GM21447 (cell line): ENCODE measurements around the gene ANGEL2.
A peak's percentile ranks its signal among the peaks of the same experiment; 100 is the strongest.
"Not testable (repeated sequence)": the region's sequence is repeated elsewhere in the genome, so short reads cannot be mapped to it uniquely, and the experiment has no call there.

Experiments
- ATAC-seq: cut with Tn5 transposase; IDR thresholded peaks from one replicate; pipeline ENCODE4 v1.9.1; 2021; ENCODE audit not compliant: unreplicated experiment

Gene ANGEL2

DNA sequence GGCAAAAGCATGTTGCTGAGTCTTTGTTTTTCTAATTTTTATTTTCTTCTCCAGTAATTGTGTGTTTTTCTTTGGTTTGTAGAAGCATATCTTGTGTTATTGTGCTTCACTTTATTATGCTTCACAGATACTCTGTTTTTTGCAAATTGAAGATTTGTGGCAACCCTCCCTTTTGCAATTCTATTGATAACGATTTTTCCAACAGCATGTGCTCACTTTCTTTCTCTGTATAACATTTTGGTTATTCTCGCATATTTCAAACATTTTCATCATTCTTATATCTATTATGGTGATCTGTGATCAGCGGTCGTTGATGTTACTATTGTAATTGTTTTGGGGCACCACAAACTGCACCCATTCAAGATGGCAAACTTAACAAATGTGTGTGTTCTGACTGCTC is 3.8 kb upstream of the ANGEL2 start:
- ATAC-seq = no peak

DNA sequence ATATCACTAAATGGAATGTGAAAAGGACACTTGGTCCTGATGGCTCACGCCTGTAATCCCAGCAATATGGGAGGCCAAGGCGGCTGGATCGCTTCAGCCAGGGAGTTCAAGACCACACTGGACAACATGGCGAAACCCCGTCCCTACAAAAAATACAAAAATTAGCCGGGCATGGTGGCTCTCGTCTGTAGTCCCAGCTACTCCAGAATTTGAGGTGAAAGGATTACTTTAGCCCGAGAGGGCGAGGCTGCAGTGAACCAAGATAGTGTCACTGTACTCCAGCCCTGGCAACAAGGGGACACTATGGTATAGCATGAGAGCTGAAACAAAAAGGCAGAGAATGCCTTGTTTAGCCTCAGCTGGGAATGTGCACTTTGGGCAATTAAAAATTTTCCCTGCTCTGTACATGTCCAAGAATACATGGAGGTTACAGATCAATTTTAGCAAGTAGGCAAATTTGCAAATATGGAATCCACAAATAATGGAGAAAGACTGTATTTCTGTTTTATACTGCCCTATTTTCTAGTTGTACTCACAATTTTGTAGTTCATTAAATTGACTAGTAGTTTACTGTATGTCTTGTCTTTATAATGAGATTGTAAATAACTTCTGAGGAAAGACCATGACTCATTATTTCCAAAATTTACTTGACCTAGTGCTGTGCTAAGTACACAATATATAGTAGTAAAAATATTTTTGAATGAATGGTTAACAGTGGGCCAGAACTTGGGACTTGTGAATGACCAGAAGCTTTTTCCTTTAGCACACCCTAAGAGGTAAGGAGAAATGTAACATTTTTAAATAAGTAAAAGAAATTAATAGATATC is 2.0 kb upstream of the ANGEL2 start:
- ATAC-seq = no peak

GRCh38 chr1:213014642-213015041 is 1.0 kb downstream of the ANGEL2 start:
- ATAC-seq = no peak

- ATAC-seq = peak; percentile 91
Observed at GRCh38 chr1:213008564-213008963, 7.1 kb downstream of the ANGEL2 start.

GRCh38 chr1:213003256-213003655 is 12.4 kb downstream of the ANGEL2 start:
- peak; percentile 77 for ATAC-seq

- no peak for ATAC-seq
Observed at GRCh38 chr1:212994926-212995325, 20.7 kb downstream of the ANGEL2 start.

GRCh38 chr1:212993960-212994359 is 21.7 kb downstream of the ANGEL2 start:
- ATAC-seq = not testable (repeated sequence)

GRCh38 chr1:212990276-212990675 is 25.4 kb downstream of the ANGEL2 start:
- ATAC-seq = no peak

- ATAC-seq = no peak
Observed at GRCh38 chr1:212987702-212988322, 27.9 kb downstream of the ANGEL2 start.

GRCh38 chr1:212986551-212986950 is 29.1 kb downstream of the ANGEL2 start:
- no peak for ATAC-seq

- ATAC-seq = no peak
Observed at GRCh38 chr1:212984522-212985291, 31.0 kb downstream of the ANGEL2 start.

- no peak for ATAC-seq
Observed at GRCh38 chr1:212983482-212983881, 32.2 kb downstream of the ANGEL2 start.

DNA sequence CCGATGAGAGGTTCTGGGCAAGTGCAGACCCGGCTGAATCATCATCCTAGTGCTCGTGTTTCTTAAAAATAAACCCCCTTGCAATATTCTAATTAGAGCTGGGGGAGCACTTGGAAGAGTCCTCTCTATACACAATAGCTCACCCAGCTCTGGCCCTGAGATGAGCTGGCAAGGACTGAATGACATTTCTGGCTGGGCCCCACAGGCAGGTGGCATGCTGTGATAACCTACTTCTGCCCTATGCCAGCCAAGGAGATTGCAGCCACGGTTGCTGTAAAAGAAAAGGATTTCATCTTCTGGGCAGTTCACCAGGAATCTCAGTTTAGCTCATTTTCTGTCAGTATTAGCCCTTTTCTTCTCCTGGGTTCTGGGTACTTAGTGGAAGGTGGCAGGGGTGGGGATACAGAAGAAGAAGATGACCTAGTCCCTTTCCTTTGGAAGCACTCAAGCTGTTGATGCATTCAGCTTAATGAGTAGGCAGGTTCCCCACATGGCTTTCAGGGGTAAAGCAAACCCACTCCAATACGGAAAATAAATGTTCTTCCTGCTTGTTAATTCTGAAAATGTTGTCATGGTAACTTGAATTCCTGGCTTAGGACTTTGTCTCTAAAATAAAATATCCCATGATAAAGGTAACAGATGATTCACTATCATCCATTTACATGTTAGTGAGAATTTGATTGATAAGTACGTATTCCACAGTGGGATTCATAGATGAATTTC is 33.1 kb downstream of the ANGEL2 start:
- ATAC-seq = no peak

GRCh38 chr1:212981571-212982328 is 33.9 kb downstream of the ANGEL2 start:
- peak; percentile 62 for ATAC-seq

GRCh38 chr1:212981025-212981495 is 34.6 kb downstream of the ANGEL2 start:
- no peak for ATAC-seq

DNA sequence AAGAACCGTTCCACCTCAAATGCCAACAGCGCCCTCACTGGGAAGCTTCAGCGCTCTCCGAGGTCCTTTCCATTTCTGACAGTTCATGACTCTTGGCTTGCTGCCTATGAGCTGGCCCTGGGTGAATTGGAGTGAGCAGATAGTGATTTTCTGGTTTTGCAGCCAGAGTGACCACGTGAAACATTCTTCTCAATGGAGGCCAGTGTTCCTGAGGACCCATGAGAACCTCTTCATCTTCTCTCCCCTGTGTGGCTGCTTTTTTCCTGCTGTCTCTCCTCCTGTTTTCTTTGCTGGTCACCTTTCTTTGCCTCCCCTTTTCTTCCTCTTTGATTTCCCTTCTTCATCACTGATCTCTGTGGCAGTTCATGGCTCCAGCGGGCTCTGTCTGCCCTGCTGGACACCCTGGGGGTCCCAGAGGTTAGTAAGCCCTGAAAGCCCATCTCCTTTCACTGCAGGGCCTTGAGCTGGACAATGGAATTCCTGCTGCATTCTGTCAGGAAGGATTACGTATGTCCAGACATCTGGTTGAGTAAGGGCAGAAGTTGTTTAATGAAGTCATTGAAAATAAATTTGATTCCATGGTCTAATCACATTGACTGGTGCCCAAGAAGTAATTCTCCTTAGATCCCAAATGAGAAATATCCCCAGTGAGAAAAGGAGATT is 35.4 kb downstream of the ANGEL2 start:
- no peak for ATAC-seq

- ATAC-seq = peak; percentile 74
Observed at GRCh38 chr1:212979340-212980122, 36.1 kb downstream of the ANGEL2 start.

- peak; percentile 39 for ATAC-seq
Observed at GRCh38 chr1:212977781-212978645, 37.7 kb downstream of the ANGEL2 start.
